ENCODE measurements around the gene KRTAP5-2. TPM values are rescaled to one million over a fixed set of nuclear protein-coding genes. Genes with fewer than 3 reads are reported as not detected.

Gene KRTAP5-2
- total RNA-seq, 1 donor from 2014 or later: not detected

DNA sequence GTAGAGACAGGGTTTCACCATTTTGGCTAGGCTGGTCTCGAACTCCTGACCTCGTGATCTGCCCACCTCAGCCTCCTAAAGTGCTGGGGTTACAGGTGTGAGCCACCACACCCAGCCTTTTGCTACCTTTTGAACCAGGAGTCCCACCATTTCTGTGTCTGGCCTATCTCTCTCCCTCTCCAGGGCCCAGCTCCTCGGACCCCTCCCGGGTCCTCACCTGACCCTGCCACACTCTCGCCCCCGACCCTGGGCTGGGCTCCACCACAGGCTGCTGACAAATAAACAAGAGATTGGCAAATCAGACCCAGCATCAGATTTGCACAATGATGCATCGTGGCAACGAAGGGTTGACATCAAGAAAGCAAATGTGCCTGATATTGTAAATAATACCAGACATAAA is 40.2 kb upstream of the KRTAP5-2 start:
- Histone ChIP-seq H3K36me3 (no peaks in the 10 kb centered on the region), H3K27me3 (no peaks in the 10 kb centered on the region), H3K4me1 (no peaks in the 10 kb centered on the region), H3K27ac (no peak overlapping the region), H3K9me3 (no peaks in the 10 kb centered on the region), H3K4me3 (no peak overlapping the region)
- no peak for DNase-seq (ENCODE audit: low spot score in 2 of 2)
- intact Hi-C loops (cut with DNase I): no loop called here
- TF ChIP-seq, protein P1, sequence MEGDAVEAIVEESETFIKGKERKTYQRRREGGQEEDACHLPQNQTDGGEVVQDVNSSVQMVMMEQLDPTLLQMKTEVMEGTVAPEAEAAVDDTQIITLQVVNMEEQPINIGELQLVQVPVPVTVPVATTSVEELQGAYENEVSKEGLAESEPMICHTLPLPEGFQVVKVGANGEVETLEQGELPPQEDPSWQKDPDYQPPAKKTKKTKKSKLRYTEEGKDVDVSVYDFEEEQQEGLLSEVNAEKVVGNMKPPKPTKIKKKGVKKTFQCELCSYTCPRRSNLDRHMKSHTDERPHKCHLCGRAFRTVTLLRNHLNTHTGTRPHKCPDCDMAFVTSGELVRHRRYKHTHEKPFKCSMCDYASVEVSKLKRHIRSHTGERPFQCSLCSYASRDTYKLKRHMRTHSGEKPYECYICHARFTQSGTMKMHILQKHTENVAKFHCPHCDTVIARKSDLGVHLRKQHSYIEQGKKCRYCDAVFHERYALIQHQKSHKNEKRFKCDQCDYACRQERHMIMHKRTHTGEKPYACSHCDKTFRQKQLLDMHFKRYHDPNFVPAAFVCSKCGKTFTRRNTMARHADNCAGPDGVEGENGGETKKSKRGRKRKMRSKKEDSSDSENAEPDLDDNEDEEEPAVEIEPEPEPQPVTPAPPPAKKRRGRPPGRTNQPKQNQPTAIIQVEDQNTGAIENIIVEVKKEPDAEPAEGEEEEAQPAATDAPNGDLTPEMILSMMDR (IDR thresholded peaks at IDR 0.05): no peak

DNA sequence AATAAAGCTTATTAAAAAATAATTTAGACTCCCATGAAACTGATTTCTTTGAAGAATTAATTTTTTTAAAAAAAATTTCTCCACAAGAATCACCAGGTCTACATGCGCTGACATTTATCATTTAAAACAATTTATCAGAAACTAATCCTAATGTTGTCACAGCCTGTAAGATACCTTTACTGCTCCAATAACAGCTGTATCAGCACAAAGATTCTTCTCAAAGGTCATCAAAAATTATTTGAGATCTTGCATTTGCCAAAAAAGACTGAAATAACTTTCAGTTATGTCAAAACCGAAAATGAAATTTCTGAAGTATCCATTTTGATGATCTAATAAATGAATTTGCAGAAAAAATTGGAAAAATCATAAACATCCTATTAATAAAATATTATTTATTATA is 39.5 kb upstream of the KRTAP5-2 start:
- Histone ChIP-seq H3K27me3 (no peaks in the 10 kb centered on the region), H3K4me1 (no peaks in the 10 kb centered on the region), H3K9me3 (no peaks in the 10 kb centered on the region), H3K36me3 (no peaks in the 10 kb centered on the region), H3K4me3 (no peak overlapping the region), H3K27ac (no peak overlapping the region)
- TF ChIP-seq, protein P1 (IDR thresholded peaks at IDR 0.05): no peak
- DNase-seq (ENCODE audit: low spot score in 2 of 2): no peak
- intact Hi-C loops (cut with DNase I): no loop called here

DNA sequence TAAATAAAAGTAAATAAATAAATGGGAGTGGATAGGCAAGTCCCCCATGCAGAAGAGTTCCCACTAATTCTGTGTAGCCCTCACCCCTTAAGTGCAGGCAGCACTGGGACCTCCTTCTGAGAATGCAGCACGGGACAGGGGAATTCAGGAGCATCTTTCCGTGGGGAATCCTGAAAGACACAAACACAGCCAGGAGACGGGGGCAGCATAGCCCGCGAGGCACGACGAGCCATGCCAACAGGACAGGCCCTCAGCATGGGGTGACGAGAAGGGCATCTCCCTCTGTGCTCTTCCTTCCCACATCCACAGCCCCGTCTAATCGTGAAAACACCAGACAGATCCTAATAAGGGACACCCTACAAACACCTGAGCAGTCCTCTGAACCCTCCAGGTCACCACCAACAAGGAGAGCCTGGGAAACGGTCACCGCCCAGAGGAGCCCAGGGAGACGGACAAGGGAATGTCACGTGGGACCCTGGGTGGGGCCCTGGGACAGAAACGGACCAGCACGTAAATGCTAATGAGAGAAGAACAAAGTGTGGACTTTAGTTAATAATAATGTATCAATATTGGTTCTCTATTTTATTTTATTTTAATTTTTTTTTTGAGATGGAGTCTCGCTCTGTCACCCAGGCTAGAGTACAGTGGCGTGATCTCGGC is 38.3 kb upstream of the KRTAP5-2 start:
- H3K36me3 ChIP-seq: no peaks in the 10 kb centered on the region
- H3K4me1 ChIP-seq: no peaks in the 10 kb centered on the region
- TF ChIP-seq, protein P1 (IDR thresholded peaks at IDR 0.05): no peak
- H3K27me3 ChIP-seq: no peaks in the 10 kb centered on the region
- H3K4me3 ChIP-seq: no peak overlapping the region
- no peaks in the 10 kb centered on the region for H3K9me3 ChIP-seq
- no peak overlapping the region for H3K27ac ChIP-seq
- no peak for DNase-seq (ENCODE audit: low spot score in 2 of 2)
- intact Hi-C loops (cut with DNase I): no loop called here

DNA sequence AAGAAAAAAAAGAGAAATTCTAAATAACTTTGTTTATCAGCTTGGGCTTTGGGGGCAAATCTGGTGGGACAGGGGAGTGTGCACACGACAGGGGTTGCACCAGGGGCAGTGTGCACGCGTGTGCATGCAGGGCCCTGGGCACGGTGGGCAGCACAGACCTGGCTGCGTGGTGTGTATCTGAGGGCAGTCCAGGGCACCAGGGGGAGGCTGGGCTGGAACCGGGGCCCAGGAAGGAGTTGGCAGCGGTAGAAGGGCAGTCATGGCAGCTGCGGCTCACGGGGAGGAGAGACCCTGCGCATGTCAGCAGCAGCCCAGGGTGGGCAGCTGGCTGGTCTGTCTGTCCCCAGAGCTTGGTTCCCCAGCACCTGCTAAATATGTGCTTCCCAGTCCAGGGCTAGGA is 35.8 kb upstream of the KRTAP5-2 start:
- no peaks in the 10 kb centered on the region for H3K4me1 ChIP-seq
- H3K36me3 ChIP-seq: no peaks in the 10 kb centered on the region
- TF ChIP-seq, protein P1 (IDR thresholded peaks at IDR 0.05): no peak
- H3K27me3 ChIP-seq: no peaks in the 10 kb centered on the region
- intact Hi-C loops (cut with DNase I): no loop called here
- no peak overlapping the region for H3K27ac ChIP-seq
- H3K9me3 ChIP-seq: no peaks in the 10 kb centered on the region
- no peak for DNase-seq (ENCODE audit: low spot score in 2 of 2)
- no peak overlapping the region for H3K4me3 ChIP-seq

DNA sequence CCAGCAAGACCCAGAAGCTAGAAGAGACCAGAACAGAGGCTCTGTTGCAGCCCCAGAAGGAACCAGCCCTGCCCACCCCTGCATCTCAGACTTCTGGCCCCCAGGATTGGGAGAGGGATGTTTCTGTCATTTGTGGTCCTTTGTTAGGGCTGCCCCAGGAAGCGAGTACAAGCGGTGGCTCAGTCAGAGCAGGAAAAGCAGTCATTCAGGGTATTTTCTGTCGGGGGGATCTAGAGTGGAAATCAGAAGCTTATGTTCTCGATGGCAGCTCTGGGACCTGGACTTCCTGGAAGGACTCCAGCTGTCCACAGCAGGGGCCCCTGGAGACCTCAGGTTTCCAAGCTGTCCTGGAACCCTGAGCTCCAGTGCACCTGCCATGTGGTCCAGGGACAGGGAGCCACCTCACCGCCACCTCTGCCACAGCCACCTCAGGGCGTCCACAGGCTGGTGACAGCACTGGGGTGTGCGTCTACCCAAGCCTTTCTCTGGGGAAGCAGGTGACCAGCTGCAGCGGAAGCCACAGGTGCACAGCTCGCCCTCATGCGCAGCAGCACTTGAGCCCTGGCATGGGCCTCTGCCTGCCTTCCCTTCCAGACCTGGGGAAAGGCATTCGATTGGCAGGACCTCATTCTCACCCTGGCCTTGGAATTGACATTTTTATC is 34.1 kb upstream of the KRTAP5-2 start:
- H3K9me3 ChIP-seq: no peaks in the 10 kb centered on the region
- no peak overlapping the region for H3K27ac ChIP-seq
- H3K4me3 ChIP-seq: no peak overlapping the region
- no peaks in the 10 kb centered on the region for H3K4me1 ChIP-seq
- DNase-seq (ENCODE audit: low spot score in 2 of 2): no peak
- intact Hi-C loops (cut with DNase I): no loop called here
- TF ChIP-seq, protein P1 (IDR thresholded peaks at IDR 0.05): no peak
- no peaks in the 10 kb centered on the region for H3K36me3 ChIP-seq
- H3K27me3 ChIP-seq: no peaks in the 10 kb centered on the region

All from ascending aorta (tissue), 2 donors.